Urothelium cell line (cell line): ENCODE data around the gene SHISA2.
"Not testable (repeated sequence)": the region's sequence is repeated elsewhere in the genome, so short reads cannot be mapped to it uniquely, and the experiment has no call there.

Experiments used
- DNase-seq: peaks from one replicate; pipeline ENCODE4 v3.0.0; 2011; ENCODE audit warnings: low spot score, mixed read lengths
- FAIRE-seq: peaks from 2 replicates; lab custom pipeline; 2011; peaks lifted over from hg19 to GRCh38; lab: Jason Lieb, UNC

Gene SHISA2

DNA sequence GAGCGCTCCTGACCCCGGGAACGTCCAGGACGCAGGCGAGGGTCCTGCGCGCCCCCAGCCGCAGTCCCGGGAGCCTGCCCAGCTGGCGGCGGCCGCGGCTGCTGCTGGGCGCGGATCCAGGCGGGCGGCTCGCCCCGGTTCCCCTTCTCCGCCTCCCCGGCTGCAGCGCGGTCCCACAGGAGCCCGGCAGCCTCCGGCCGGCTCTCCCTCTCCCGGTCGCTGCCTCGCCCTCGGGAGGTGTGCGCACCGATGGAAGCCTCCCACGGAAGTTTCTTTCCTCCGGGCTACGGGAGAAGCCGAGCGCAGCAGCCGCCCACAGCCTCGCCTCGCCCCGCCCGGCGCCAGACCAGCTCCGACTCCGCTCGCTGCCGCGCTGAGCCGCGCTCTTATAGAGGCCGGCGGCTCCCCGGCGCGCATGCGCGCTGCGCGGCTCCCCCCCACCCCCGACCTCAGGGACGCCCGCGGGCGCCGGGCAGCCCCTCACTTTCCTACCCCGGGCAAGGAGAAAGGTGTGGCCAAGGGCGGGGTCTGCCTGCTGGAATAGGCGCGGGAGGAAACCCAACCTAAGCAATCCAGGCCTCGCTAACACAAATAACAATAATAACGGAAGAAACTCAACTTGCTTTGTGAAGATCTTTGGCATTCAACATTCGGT lies at the start of gene SHISA2:
Gene SHISA2 (minus strand): TSS at position 360 of the 655 bp plus-strand sequence. CDS start 1,041 bp downstream, outside the sequence.
- peak; percentile 85 for DNase-seq
- no peak for FAIRE-seq

GRCh38 chr13:26095846-26096610 lies 44.2 kb upstream of the SHISA2 start:
- DNase-seq = no peak
- no peak for FAIRE-seq

DNA sequence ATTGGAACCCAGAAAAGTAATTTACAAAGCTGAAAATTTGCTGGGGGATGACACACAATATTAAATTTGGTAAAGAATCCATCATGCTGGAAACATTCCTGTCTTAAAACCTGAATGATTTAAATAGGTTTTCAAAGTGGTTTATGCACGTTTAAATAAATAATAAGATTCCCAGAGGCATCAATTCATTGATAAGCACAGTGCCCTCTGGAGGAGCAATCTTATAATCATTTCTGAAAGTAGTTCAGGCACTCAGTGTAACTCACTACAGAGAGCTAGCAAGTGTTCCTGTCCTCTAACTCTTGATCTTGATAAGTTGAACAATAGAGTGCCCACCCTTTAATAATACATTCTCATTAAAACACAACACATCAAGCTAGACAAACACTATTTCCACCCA lies 43.5 kb upstream of the SHISA2 start:
- DNase-seq = no peak
- FAIRE-seq = no peak

GRCh38 chr13:26076821-26077220 lies 25.0 kb upstream of the SHISA2 start:
- FAIRE-seq, DNase-seq: not testable (repeated sequence)

DNA sequence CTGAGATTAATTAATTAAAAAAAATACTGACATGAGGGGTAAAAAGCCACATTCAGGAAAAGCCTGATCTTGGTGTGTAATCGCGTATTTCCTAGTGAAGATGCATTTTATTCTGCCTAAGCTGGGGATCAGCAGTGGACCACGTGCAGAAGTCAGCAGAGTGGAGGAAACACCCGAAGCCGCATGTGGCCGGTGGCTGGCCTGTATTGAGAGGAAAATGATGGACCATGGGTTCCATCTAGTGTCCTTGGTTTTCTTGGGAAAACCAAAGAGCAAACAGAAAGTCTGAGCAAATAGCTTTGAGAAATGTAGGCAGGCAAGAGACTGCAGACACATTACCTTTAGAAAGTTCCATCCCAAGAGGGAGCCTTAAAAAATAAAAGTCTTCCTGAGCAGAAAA lies 23.7 kb upstream of the SHISA2 start:
- no peak for DNase-seq
- FAIRE-seq = no peak

- DNase-seq = peak; percentile 36
- FAIRE-seq = peak; percentile 80
These were observed 22.9 kb upstream of the SHISA2 start for GRCh38 chr13:26074706-26075105.

GRCh38 chr13:26072335-26072734 lies 20.5 kb upstream of the SHISA2 start:
- FAIRE-seq, DNase-seq: not testable (repeated sequence)

DNA sequence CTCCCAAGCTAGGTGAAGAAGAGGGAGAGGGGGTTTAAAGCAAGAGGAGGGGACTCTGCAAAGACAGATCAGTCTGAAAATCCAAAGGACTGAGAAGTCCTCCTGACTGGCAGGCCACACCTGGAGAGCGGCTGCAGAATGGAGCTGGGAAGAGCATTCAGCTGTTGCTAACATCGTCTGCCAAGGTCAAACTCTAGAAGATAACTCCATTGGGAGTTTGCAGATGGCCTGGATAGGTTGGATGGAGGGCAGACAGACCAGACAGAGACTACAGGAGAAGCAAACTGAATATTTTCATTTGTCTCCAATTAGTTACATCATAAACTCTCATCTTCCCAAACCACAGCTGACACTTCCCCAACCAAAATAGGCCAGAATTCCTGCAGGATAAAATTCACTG lies 19.9 kb upstream of the SHISA2 start:
- DNase-seq (no peak), FAIRE-seq (no peak)

DNA sequence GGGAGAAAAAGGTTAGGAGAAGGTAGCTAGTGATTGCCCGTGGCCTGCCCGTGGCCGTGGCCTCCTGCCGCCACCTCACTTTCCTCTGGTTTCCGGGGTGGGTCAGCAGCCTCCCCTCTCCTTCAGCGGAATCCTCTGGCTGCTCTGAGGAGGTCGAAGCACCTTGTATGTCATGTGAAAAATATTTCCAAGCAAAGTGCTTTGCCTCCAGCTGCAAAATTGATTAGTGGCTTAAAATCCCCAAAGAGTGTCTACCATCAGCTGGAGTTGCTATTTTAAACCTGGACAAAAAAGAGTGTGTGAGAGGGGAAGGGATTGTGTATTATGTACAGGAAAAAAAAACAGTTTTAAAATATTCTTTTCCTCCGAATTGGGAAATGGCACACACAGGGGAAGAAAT lies 17.8 kb upstream of the SHISA2 start:
- DNase-seq, FAIRE-seq: not testable (repeated sequence)

- DNase-seq, FAIRE-seq: not testable (repeated sequence)
These were observed 16.6 kb upstream of the SHISA2 start for GRCh38 chr13:26068372-26068771.

DNA sequence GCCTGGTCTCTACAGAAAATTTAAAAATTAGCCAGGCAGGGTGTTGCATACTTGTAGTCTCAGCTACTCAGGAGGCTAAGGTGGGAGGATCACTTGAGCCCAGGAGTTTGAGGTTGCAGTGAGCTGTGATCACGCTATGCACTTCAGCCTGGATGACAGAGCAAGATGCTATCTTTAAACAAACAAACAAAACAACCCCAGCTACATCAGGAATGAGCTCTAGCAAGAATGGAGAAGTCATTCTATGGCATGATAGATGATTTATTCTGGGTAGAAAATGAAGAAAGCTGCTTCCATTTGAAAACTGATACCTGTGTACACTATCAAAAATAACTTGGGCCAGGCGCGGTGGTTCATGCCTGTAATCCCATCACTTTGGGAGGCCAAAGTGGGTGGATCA lies 15.8 kb upstream of the SHISA2 start:
- DNase-seq = no peak
- FAIRE-seq = no peak

- DNase-seq, FAIRE-seq: not testable (repeated sequence)
These were observed 14.7 kb upstream of the SHISA2 start for GRCh38 chr13:26066492-26066891.

- no peak for FAIRE-seq
- DNase-seq = peak; percentile 30
These were observed 11.1 kb upstream of the SHISA2 start for GRCh38 chr13:26062853-26063444.

DNA sequence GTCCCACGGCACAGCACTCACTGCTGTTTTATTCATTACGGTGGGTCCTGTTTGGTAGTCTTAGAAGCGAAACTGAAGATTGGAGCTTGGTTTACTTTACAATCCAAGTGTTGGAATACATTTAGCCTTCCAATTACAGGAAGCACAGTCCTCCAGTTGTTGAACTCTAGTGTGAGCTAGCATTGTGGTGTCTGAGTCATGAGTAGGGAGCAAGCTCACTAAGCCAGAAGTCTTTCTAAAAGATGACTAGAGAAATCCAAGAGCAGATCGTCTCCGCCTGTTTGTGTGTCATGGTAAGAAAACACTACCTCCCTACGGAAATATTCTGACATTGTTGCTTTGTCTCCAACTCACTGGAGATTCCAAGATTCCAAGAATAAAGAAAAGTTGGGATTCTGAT lies 10.1 kb upstream of the SHISA2 start:
- DNase-seq (peak; percentile 33), FAIRE-seq (no peak)

DNA sequence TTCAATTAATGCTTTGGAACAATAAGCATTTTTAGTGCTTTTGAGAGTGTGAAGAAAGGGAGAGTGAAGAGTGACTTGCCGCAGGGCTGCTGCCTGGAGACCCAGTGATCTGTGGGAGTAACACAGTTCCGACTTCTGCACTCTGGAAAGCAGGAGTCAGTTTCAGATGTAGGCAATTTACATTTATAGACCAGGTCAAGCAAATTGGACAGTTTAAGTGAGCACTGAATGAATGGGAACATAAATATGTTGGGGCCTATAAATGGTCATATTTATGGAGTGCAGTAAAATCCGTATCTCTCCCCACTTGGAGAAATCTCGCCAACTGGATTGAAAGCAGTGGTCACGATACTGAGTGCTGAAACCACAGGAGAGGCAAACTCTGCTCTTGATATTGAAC lies 9.4 kb upstream of the SHISA2 start:
- DNase-seq (no peak), FAIRE-seq (no peak)

GRCh38 chr13:26060357-26060756 lies 8.5 kb upstream of the SHISA2 start:
- FAIRE-seq (no peak), DNase-seq (no peak)

- no peak for FAIRE-seq
- DNase-seq = no peak
These were observed 6.9 kb upstream of the SHISA2 start for GRCh38 chr13:26058704-26059103.

DNA sequence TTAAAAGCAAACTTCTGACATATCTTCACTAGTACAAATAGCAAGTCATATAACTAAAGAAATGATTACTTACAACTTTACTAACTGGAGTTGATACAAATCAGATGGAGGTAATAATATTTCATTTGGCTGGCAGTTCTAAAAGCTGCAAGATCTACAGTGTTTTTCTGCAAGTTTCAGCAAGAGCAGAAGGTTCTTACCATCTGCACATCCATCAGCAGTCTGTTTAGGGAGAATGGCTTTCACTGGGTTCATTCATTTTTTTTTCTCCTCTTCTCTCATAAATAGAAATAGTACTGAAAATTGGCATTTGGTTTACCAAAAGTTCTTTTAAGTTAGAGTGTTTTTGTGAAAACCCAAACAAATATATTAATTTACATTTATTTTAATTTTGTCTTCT lies 3.1 kb upstream of the SHISA2 start:
- FAIRE-seq = no peak
- no peak for DNase-seq

- DNase-seq (no peak), FAIRE-seq (no peak)
These were observed 1.7 kb upstream of the SHISA2 start for GRCh38 chr13:26053418-26053980.

DNA sequence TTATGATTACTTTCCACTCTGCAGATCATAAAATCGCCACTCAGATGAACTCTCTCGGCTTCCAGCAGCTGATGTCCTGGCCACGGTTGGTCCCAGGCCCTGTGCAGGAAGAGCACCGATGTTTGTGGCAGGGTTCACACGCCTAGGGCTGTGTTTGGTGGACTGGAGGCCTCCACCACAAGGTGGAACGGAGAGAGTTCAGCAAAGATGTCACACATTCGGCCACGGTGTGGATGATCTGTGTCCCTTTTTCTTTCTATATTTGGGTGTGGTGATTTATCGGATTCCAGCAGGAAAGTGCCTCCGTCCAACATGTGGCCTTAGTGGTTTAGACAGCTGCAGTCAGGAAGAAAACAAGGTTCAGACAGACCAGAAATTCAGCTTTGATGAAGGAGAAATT lies 521 bp upstream of the SHISA2 start:
- FAIRE-seq (no peak), DNase-seq (peak; percentile 29)

DNA sequence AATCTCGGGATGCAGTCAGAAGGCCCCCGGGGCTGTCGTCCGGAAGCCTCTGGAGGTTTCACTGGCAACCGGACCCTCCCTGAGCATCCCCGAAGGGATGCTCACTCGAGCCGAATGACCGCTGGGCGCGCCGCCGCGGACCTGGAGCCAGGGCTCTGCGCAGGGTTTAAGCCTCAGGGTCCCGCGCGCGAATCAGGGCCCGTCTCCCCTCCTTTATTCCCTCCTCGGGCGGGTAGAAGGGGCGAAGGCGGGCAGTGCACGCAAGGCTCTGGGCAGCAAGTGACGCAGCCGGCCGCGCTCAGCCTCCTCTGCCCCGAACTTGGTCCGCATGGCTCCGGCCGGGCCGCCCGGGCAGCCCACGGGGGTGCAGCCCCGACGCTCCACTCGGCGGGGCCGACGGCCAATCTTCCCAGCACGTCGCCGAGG lies 572 bp downstream of the SHISA2 start:
- FAIRE-seq (no peak), DNase-seq (peak; percentile 33)
